GM12878 (cell line): ENCODE measurements around the gene PLEKHH1. TPM values are rescaled to one million over a fixed set of nuclear protein-coding genes. Genes with fewer than 3 reads are reported as not detected.

Source experiments
- ATAC-seq: fragments of 200-7000 bp; cut with Tn5 transposase; 3 replicates; pipeline ENCODE4 v1.9.1; 2020; ENCODE audit warnings: mild to moderate bottlenecking, moderate library complexity
- BruUV-seq: library from RNA; stranded (reverse); fragments of 400-500 nt; replicated peaks from 2 replicates; lab custom pipeline; 2021; lab: Mats Ljungman, UMichigan
- CTCF ChIA-PET: fragments of 300-600 bp; sonication (Branson Sonifier 250); formaldehyde crosslinking; extraction: SDS; loops from one replicate; lab custom pipeline; 2021; ENCODE audit warnings: inconsistent platforms; lab: Yijun Ruan, JAX
- POLR2A ChIA-PET: fragments of 350-600 bp; formaldehyde crosslinking; extraction: SDS; loops from one replicate; lab custom pipeline; 2021; ENCODE audit warnings: inconsistent platforms; lab: Charles Lee
- RAD21 ChIA-PET: fragments of 300-600 bp; sonication (Branson Sonifier 250); formaldehyde crosslinking; loops from one replicate; lab custom pipeline; 2023; ENCODE audit warnings: antibody characterized with exemption; ENCODE audit not compliant: unreplicated experiment; lab: Charles Lee
- SMC1A ChIA-PET: fragments of 300-600 bp; sonication (Branson Sonifier 250); formaldehyde crosslinking; loops from one replicate; lab custom pipeline; 2023; ENCODE audit not compliant: unreplicated experiment, uncharacterized antibody; lab: Charles Lee
- DNase-seq: peaks from one replicate; pipeline ENCODE4 v3.0.0-alpha.2; 2011; ENCODE audit warnings: low read depth, low spot score
- FAIRE-seq: peaks from 3 replicates; lab custom pipeline; 2011; peaks lifted over from hg19 to GRCh38; lab: Jason Lieb, UNC
- H2AFZ ChIP-seq: 2 replicates; pipeline ENCODE4 v1.6.0; 2011; ENCODE audit warnings: low read depth, low read length, control low read depth; ENCODE audit not compliant: control insufficient read depth
- H3K27ac ChIP-seq: 2 replicates; pipeline ENCODE4 v1.5.1; 2011; ENCODE audit warnings: control low read depth; ENCODE audit not compliant: control insufficient read depth, insufficient read depth
- H3K27me3 ChIP-seq, 2 experiments: replicated peaks in 1 of 2; 2 replicates each; pipeline versions ENCODE4 v1.6.0 to v1.6.1; 2011; ENCODE audit warnings: low read length in 1 of 2; ENCODE audit not compliant: control insufficient read depth in 2 of 2, insufficient read depth in 2 of 2
- H3K36me3 ChIP-seq, 2 experiments: 2 replicates each; pipeline ENCODE4 v1.5.1; 2011; ENCODE audit warnings: low read length in 1 of 2; ENCODE audit not compliant: control insufficient read depth in 2 of 2, insufficient read depth in 2 of 2
- H3K4me1 ChIP-seq: 2 replicates; pipeline ENCODE4 v1.6.1; 2011; ENCODE audit warnings: mild to moderate bottlenecking, low read length, moderate library complexity, mixed read lengths; ENCODE audit not compliant: control insufficient read depth, insufficient read depth
- H3K4me2 ChIP-seq: 2 replicates; pipeline ENCODE4 v1.6.0; 2011; ENCODE audit warnings: control low read depth; ENCODE audit not compliant: control insufficient read depth, insufficient read depth
- H3K4me3 ChIP-seq: fragments of 200-600 bp; sonication (generic); 2 replicates; pipeline ENCODE4 v1.5.1; 2016
- H3K79me2 ChIP-seq: 2 replicates; pipeline ENCODE4 v1.6.0; 2011; ENCODE audit warnings: low read length; ENCODE audit not compliant: control insufficient read depth, insufficient read depth
- H3K9ac ChIP-seq: 2 replicates; pipeline ENCODE4 v1.8.0; 2011; ENCODE audit warnings: low read length, control low read depth, mixed read lengths; ENCODE audit not compliant: control insufficient read depth, insufficient read depth
- H3K9me3 ChIP-seq: replicated peaks from 3 replicates; pipeline ENCODE4 v1.5.1; 2011; ENCODE audit warnings: mild to moderate bottlenecking, low read length; ENCODE audit not compliant: control insufficient read depth, insufficient read depth
- H4K20me1 ChIP-seq: 2 replicates; pipeline ENCODE4 v1.6.0; 2011; ENCODE audit not compliant: control insufficient read depth, insufficient read depth
- ESRRA ChIP-seq: IDR thresholded peaks from 2 replicates; pipeline ENCODE4 v1.6.1; 2012; ENCODE audit warnings: mild to moderate bottlenecking, low read length, improper control_type of control experiment
- ETV6 ChIP-seq, 2 experiments: fragments of 450-650 bp in 1 of 2; IDR thresholded peaks in 1 of 2; conservative IDR thresholded peaks in 1 of 2; 2 replicates each; pipeline ENCODE4 v1.6.1; 2014; ENCODE audit warnings: antibody characterized with exemption in 1 of 2, borderline replicate concordance in 1 of 2, low read depth in 1 of 2, mild to moderate bottlenecking in 1 of 2, moderate library complexity in 1 of 2
- NFYA ChIP-seq: IDR thresholded peaks from 2 replicates; pipeline ENCODE4 v1.6.1; 2011; ENCODE audit warnings: low read depth, mild to moderate bottlenecking, low read length, improper control_type of control experiment, borderline replicate concordance
- NR2C2 ChIP-seq: IDR thresholded peaks from 2 replicates; pipeline ENCODE4 v1.6.1; 2011; ENCODE audit warnings: borderline replicate concordance, low read depth; ENCODE audit not compliant: control insufficient read depth, insufficient read length
- USF2 ChIP-seq: IDR thresholded peaks from 2 replicates; pipeline ENCODE4 v1.6.1; 2011; ENCODE audit warnings: low read depth, low read length, improper control_type of control experiment, borderline replicate concordance
- ZBTB4 ChIP-seq: fragments of 450-650 bp; formaldehyde crosslinking; IDR thresholded peaks from 2 replicates; pipeline ENCODE4 v1.4.0; 2022; ENCODE audit warnings: mild to moderate bottlenecking, moderate library complexity
- ZNF592 ChIP-seq: fragments of 450-650 bp; IDR thresholded peaks from 2 replicates; pipeline ENCODE4 v1.6.1; 2017; ENCODE audit warnings: mild to moderate bottlenecking, moderate library complexity
- WGBS: methylation state at CpG from one replicate; pipeline ENCODE4 v1.1.6; 2016; ENCODE audit warnings: low lambda C conversion rate; ENCODE audit not compliant: insufficient replicate concordance, insufficient coverage; ENCODE audit errors: missing lambda C conversion rate; 5-methylcytosine and 5-hydroxymethylcytosine counted together
- in situ Hi-C: fragments of 300-500 bp; cut with MboI; formaldehyde crosslinking; loops from 9 replicates; pipeline ENCODE4 v1.14.3; 2018; ENCODE audit warnings: mixed read lengths
- intact Hi-C: fragments of 100-400 bp; cut with micrococcal nuclease; formaldehyde crosslinking; loops from one replicate; pipeline ENCODE4 v1.14.2; 2022; ENCODE audit not compliant: unreplicated experiment
- polyA plus RNA-seq, 11 experiments: library from polyadenylated mRNA; depleted of rRNA in 4 of 11; unstranded in 6 of 11; stranded (reverse) in 5 of 11; fragments of >200 nt; fragmentation: Nextera tagmentation in 4 of 11; fragmentation: Illumina TruSeq in 1 of 11; extraction: Ambion mirVana in 4 of 11; extraction: Trizol in 1 of 11; gene quantifications; 1 replicate in 1 of 11; 2 replicates in 10 of 11; pipeline versions ENCODE4 v1.2.1 to v1.2.3, GENCODE V29; 2011 to 2016; ENCODE audit warnings: inconsistent platforms in 2 of 11, missing spikeins in 2 of 11, low read depth in 1 of 11
- total RNA-seq, 4 experiments: library from RNA; depleted of rRNA in 3 of 4; stranded (reverse); fragments of >200 nt in 3 of 4; fragmentation: Illumina TruSeq in 1 of 4; extraction: Trizol in 1 of 4; gene quantifications; 2 replicates each; pipeline versions ENCODE4 v1.2.1 to v1.2.3, GENCODE V29; 2013 to 2021

The PLEKHH1 gene
- total and polyA plus RNA-seq, 10 of the 15 experiments (the other 5 are each of a cell fraction or from before 2014, with no cell fraction given) = 0.11 to 0.95 (median 0.41) TPM

- POLR2A ChIA-PET = interaction anchor here (0.6 kb wide), 1 partner anchor 134 kb away, joined by 3 read pairs; no protein-coding TSS in a partner anchor
- WGBS = 40% methylated on average over 7 of the region's 7 CpGs
- no peak for TF ChIP-seq ZNF592
- TF ChIP-seq NFYA = no peak
- no peak for TF ChIP-seq ZBTB4
- TF ChIP-seq ESRRA = no peak
- TF ChIP-seq NR2C2 = no peak
- TF ChIP-seq USF2 = no peak
- TF ChIP-seq ETV6 (conservative IDR thresholded peaks at IDR 0.05 in 1 of 2, IDR thresholded peaks at IDR 0.05 in 1 of 2; ENCODE audit: borderline replicate concordance in 1 of 2, low read depth in 1 of 2) = no peak
- TF ChIP-seq, all 136 proteins: peak for 0
- Histone ChIP-seq H3K36me3 (no peaks in the 10 kb centered on the region), H3K9ac (no peak overlapping the region), H4K20me1 (no peaks in the 10 kb centered on the region), H2AFZ (no peak overlapping the region), H3K4me1 (no peaks in the 10 kb centered on the region), H3K27me3 (no peaks in the 10 kb centered on the region), H3K79me2 (no peaks in the 10 kb centered on the region), H3K27ac (no peak overlapping the region), H3K9me3 (no peaks in the 10 kb centered on the region), H3K4me2 (no peak overlapping the region), H3K4me3 (no peak overlapping the region)
- intact Hi-C loops (no loop called here), in situ Hi-C loops (no loop called here)
- BruUV-seq = no TSS peak
- FAIRE-seq (no peak), DNase-seq (no peak), ATAC-seq (no peak)
- CTCF ChIA-PET = interaction anchor here (0.8 to 27.6 kb wide), 29 partner anchors 9 to 1210 kb away, joined by 3 to 583 read pairs (median 8); partner anchors contain the start of genes PLEKHH1 and RDH12
- SMC1A ChIA-PET = interaction anchor here (1.1 to 6.1 kb wide), 18 partner anchors 8 to 150 kb away, joined by 3 to 185 read pairs (median 8); no protein-coding TSS in a partner anchor
- RAD21 ChIA-PET = interaction anchor here (0.6 to 5.8 kb wide), 14 partner anchors 15 to 210 kb away, joined by 3 to 176 read pairs (median 6); partner anchors contain the start of genes ATP6V1D and EIF2S1
Measured at GRCh38 chr14:67570453-67570852, 37.4 kb downstream of the PLEKHH1 start.
